SK-N-SH (cell line): ENCODE data around the gene DMD. TPM values are rescaled to one million over a fixed set of nuclear protein-coding genes. Genes with fewer than 3 reads are reported as not detected.

Experiments
- CTCF ChIA-PET: fragments of 300-600, 350-600 bp; formaldehyde crosslinking; extraction: SDS; loops from one replicate; lab custom pipeline; 2021; lab: Yijun Ruan, JAX
- POLR2A ChIA-PET: fragments of 350-600 bp; sonication (Branson Sonifier 250); formaldehyde crosslinking; extraction: SDS; loops from one replicate; lab custom pipeline; 2020; ENCODE audit warnings: antibody characterized with exemption, inconsistent platforms; lab: Yijun Ruan, JAX
- DNase-seq: peaks from one replicate; pipeline ENCODE4 v3.0.0; 2012
- H2AFZ ChIP-seq: fragments of 200-600 bp; sonication (generic); 2 replicates; pipeline ENCODE4 v1.8.1; 2016; ENCODE audit warnings: antibody characterized with exemption, mild to moderate bottlenecking, low read depth
- H3F3A ChIP-seq: fragments of 200-600 bp; sonication (generic); replicated peaks from 2 replicates; pipeline ENCODE3; 2016; ENCODE audit warnings: antibody characterized with exemption, mild to moderate bottlenecking; ENCODE audit not compliant: insufficient read depth
- H3K27ac ChIP-seq, 2 experiments: fragments of 200-500 bp in 1 of 2; fragments of 200-600 bp in 1 of 2; sonication (Bioruptor generic) in 1 of 2; sonication (generic), shearing (Covaris generic) in 1 of 2; 2 replicates each; pipeline versions ENCODE4 v1.5.1 to v1.6.1; 2014 to 2016; ENCODE audit warnings: low read depth in 2 of 2, inconsistent platforms in 1 of 2, low read length in 1 of 2, mild to moderate bottlenecking in 1 of 2, mixed read lengths in 1 of 2
- H3K27me3 ChIP-seq: fragments of 200-600 bp; sonication (generic), shearing (Covaris generic); 2 replicates; pipeline ENCODE4 v1.6.1; 2016; ENCODE audit warnings: mixed run types; ENCODE audit not compliant: insufficient read depth
- H3K36me3 ChIP-seq, 2 experiments: fragments of 200-500 bp in 1 of 2; fragments of 200-600 bp in 1 of 2; sonication (Bioruptor generic) in 1 of 2; sonication (generic) in 1 of 2; replicated peaks in 1 of 2; 2 replicates each; pipeline versions ENCODE3 to v1.5.1; 2014 to 2016; ENCODE audit warnings: low read length in 1 of 2, mild to moderate bottlenecking in 1 of 2; ENCODE audit not compliant: insufficient read depth in 2 of 2, control insufficient read depth in 1 of 2
- H3K4me1 ChIP-seq, 2 experiments: fragments of 200-500 bp in 1 of 2; fragments of 200-600 bp in 1 of 2; sonication (Bioruptor generic) in 1 of 2; sonication (generic), shearing (Covaris generic) in 1 of 2; 2 replicates each; pipeline versions ENCODE4 v1.5.1 to v1.6.1; 2014 to 2016; ENCODE audit warnings: low read depth in 1 of 2, low read length in 1 of 2, mixed run types in 1 of 2; ENCODE audit not compliant: insufficient read depth in 2 of 2, control insufficient read depth in 1 of 2
- H3K4me2 ChIP-seq: fragments of 200-600 bp; sonication (generic), shearing (Covaris generic); 2 replicates; pipeline ENCODE4 v1.6.1; 2017; ENCODE audit warnings: mixed run types
- H3K4me3 ChIP-seq, 2 experiments: fragments of 200-500 bp in 1 of 2; fragments of 200-600 bp in 1 of 2; sonication (Bioruptor generic) in 1 of 2; sonication (generic), shearing (Covaris generic) in 1 of 2; 2 replicates each; pipeline versions ENCODE4 v1.5.1 to v1.8.1; 2014 to 2016; ENCODE audit warnings: low read depth in 2 of 2, inconsistent platforms in 1 of 2, low read length in 1 of 2, mild to moderate bottlenecking in 1 of 2, mixed read lengths in 1 of 2, moderate library complexity in 1 of 2
- H3K79me2 ChIP-seq: fragments of 200-600 bp; sonication (generic); 2 replicates; pipeline ENCODE4 v1.8.1; 2017; ENCODE audit warnings: mild to moderate bottlenecking; ENCODE audit not compliant: insufficient read depth
- H3K9ac ChIP-seq: fragments of 200-600 bp; sonication (generic); 2 replicates; pipeline ENCODE4 v1.6.1; 2017; ENCODE audit warnings: mixed run types
- H3K9me2 ChIP-seq: fragments of 200-600 bp; sonication (generic); 2 replicates; pipeline ENCODE4 v1.6.1; 2017; ENCODE audit warnings: mixed run types
- H3K9me3 ChIP-seq: fragments of 200-600 bp; sonication (generic); 2 replicates; pipeline ENCODE4 v1.6.1; 2017; ENCODE audit warnings: mixed run types, mild to moderate bottlenecking, moderate library complexity
- H4K20me1 ChIP-seq: fragments of 200-600 bp; sonication (generic); 2 replicates; pipeline ENCODE4 v1.6.1; 2017; ENCODE audit warnings: mild to moderate bottlenecking, mixed run types; ENCODE audit not compliant: insufficient read depth
- CHD2 ChIP-seq: fragments of 150-350 bp; IDR thresholded peaks from 2 replicates; pipeline ENCODE4 v1.6.1; 2018; ENCODE audit warnings: low read length; ENCODE audit not compliant: partially characterized antibody
- ELF1 ChIP-seq: IDR thresholded peaks from 2 replicates; pipeline ENCODE4 v1.4.0; 2012
- EP300 ChIP-seq, 2 experiments: IDR thresholded peaks; 2 replicates each; pipeline versions ENCODE4 v1.4.0 to v1.6.1; 2012; ENCODE audit warnings: borderline replicate concordance in 1 of 2, low read depth in 1 of 2, low read length in 1 of 2
- EZH2phosphoT487 ChIP-seq: fragments of 200-600 bp; sonication (generic); IDR thresholded peaks from 2 replicates; pipeline ENCODE4 v1.6.1; 2017; ENCODE audit warnings: low read depth, mixed run types, mild to moderate bottlenecking, antibody characterized with exemption, moderate library complexity, borderline replicate concordance
- FOXJ3 ChIP-seq: sonication (generic); formaldehyde crosslinking; IDR thresholded peaks from 2 replicates; pipeline ENCODE4 v1.5.1; 2020; ENCODE audit warnings: mild to moderate bottlenecking, missing genetic modification reagents
- FOXM1 ChIP-seq: IDR thresholded peaks from 2 replicates; pipeline ENCODE4 v1.4.0; 2012; ENCODE audit warnings: low read depth, mild to moderate bottlenecking
- GABPA ChIP-seq: IDR thresholded peaks from 2 replicates; pipeline ENCODE4 v1.4.0; 2012; ENCODE audit warnings: low read depth, mild to moderate bottlenecking
- JUND ChIP-seq: IDR thresholded peaks from 2 replicates; pipeline ENCODE4 v1.4.0; 2012
- MEF2A ChIP-seq: IDR thresholded peaks from 2 replicates; pipeline ENCODE4 v1.4.0; 2012; ENCODE audit warnings: low read depth, borderline replicate concordance
- MXI1 ChIP-seq: IDR thresholded peaks from 2 replicates; pipeline ENCODE4 v1.6.1; 2012; ENCODE audit warnings: mild to moderate bottlenecking, low read depth, low read length, improper control_type of control experiment
- RCOR1 ChIP-seq: fragments of 150-350 bp; IDR thresholded peaks from 2 replicates; pipeline ENCODE4 v1.6.1; 2017; ENCODE audit warnings: antibody characterized with exemption, low read length
- REST ChIP-seq: IDR thresholded peaks from 2 replicates; pipeline ENCODE4 v1.6.1; 2012; ENCODE audit warnings: mild to moderate bottlenecking, low read depth, low read length, moderate library complexity
- SMC3 ChIP-seq: IDR thresholded peaks from 2 replicates; pipeline ENCODE4 v1.6.1; 2012; ENCODE audit warnings: low read depth, low read length, improper control_type of control experiment
- TAF1 ChIP-seq: IDR thresholded peaks from 2 replicates; pipeline ENCODE4 v1.6.1; 2012; ENCODE audit warnings: low read depth, mild to moderate bottlenecking, low read length, moderate library complexity, borderline replicate concordance
- USF2 ChIP-seq: fragments of 150-350 bp; IDR thresholded peaks from 2 replicates; pipeline ENCODE4 v1.6.1; 2017; ENCODE audit warnings: antibody characterized with exemption, low read length, low read depth, borderline replicate concordance
- YY1 ChIP-seq: IDR thresholded peaks from 2 replicates; pipeline ENCODE4 v1.4.0; 2012; ENCODE audit warnings: low read depth, mild to moderate bottlenecking
- WGBS: methylation state at CpG from one replicate; pipeline ENCODE4 v1.1.6; 2017; ENCODE audit warnings: low lambda C conversion rate; 5-methylcytosine and 5-hydroxymethylcytosine counted together
- polyA plus RNA-seq, 3 experiments: library from polyadenylated mRNA; depleted of rRNA; stranded (reverse); fragments of >200 nt; gene quantifications; 2 replicates each; pipeline ENCODE4 v1.2.3, GENCODE V29; 2012
- TF ChIP-seq, protein P1 (sequence below): IDR thresholded peaks from 2 replicates; pipeline ENCODE4; 2012
- TF ChIP-seq, protein P2 (sequence below): IDR thresholded peaks from 2 replicates; pipeline ENCODE4 v1.4.0; 2012; ENCODE audit warnings: low read depth, borderline replicate concordance
- TF ChIP-seq, protein P3 (sequence below): fragments of 150-350 bp; IDR thresholded peaks from 2 replicates; pipeline ENCODE4 v1.6.1; 2016; ENCODE audit warnings: mild to moderate bottlenecking, low read depth, low read length

Gene DMD
- polyA plus RNA-seq, 1 of the 3 experiments (the other 2 are of a cell fraction), result 3.9 TPM

DNA sequence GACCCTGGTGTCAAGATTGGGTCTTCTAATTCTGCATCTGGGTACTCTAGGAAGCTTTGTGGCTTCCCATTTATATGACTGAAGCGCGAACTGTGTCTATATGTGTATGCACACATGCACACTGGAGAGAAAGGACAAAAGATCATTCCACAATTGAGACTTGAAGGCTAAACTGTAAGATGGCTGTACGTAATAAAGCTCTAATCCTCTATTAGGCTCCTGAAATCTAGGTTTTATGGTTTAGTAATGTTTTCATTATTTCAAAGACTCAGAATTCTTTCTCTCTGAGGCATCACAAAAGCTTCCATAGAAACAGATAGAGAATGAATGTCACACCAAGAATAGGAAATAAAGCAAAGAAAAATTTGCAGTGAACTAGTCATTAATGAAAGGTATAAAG lies 1818.8 kb downstream of the DMD start (continued):
- TF ChIP-seq JUND (no peak), EP300 (IDR thresholded peaks at IDR 0.05; ENCODE audit: borderline replicate concordance in 1 of 2, low read depth in 1 of 2, low read length in 1 of 2) (no peak), RCOR1 (no peak), MEF2A (no peak)

DNA sequence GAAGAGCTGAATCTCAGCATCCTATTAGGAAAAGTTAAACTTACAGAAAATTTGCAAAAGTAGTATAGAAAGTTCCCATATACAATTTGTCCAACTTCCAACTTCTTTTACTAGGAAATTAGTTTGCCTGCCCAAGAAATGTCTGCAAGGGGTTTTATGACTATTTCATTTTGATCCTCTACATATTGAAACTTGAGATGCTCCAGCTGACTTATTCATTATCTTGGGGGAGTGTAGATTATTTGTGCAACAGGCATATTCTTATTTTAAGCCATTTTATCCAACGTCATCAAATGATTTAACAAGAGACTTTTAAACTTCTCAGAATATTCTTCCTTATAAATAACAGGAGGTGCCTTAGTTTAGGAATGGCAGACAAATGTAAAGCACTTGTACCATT lies 1822.4 kb downstream of the DMD start:
- H3K27ac ChIP-seq, result no peak overlapping the region
- no peak for DNase-seq
- no peak overlapping the region for H3K4me3 ChIP-seq
- no peak overlapping the region for H3K4me2 ChIP-seq
- no peaks in the 10 kb centered on the region for H4K20me1 ChIP-seq
- no peaks in the 10 kb centered on the region for H3K9me3 ChIP-seq
- 19% methylated on average over 1 of the region's 1 CpG for WGBS
- POLR2A ChIA-PET, result no interaction called here
- H2AFZ ChIP-seq, result no peak overlapping the region
- H3K4me1 ChIP-seq, result no peaks in the 10 kb centered on the region
- H3F3A ChIP-seq, result no peaks in the 10 kb centered on the region
- CTCF ChIA-PET, result no interaction called here
- no peak overlapping the region for H3K9ac ChIP-seq
- no peaks in the 10 kb centered on the region for H3K9me2 ChIP-seq
- TF ChIP-seq FOXJ3 (CRISPR knock-in tag) (no peak), JUND (no peak), RCOR1 (no peak), TAF1 (no peak), GABPA (no peak), ELF1 (no peak), EP300 (IDR thresholded peaks at IDR 0.05; ENCODE audit: borderline replicate concordance in 1 of 2, low read depth in 1 of 2, low read length in 1 of 2) (no peak), USF2 (no peak), MEF2A (no peak), CHD2 (no peak), MXI1 (no peak), FOXM1 (no peak), YY1 (no peak)
- TF ChIP-seq, protein P1, sequence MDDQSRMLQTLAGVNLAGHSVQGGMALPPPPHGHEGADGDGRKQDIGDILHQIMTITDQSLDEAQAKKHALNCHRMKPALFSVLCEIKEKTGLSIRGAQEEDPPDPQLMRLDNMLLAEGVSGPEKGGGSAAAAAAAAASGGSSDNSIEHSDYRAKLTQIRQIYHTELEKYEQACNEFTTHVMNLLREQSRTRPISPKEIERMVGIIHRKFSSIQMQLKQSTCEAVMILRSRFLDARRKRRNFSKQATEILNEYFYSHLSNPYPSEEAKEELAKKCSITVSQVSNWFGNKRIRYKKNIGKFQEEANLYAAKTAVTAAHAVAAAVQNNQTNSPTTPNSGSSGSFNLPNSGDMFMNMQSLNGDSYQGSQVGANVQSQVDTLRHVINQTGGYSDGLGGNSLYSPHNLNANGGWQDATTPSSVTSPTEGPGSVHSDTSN, result no peak
- no peaks in the 10 kb centered on the region for H3K79me2 ChIP-seq
- no peaks in the 10 kb centered on the region for H3K36me3 ChIP-seq
- H3K27me3 ChIP-seq, result no peaks in the 10 kb centered on the region

GRCh38 chrX:31384471-31384870 lies 1826.9 kb downstream of the DMD start:
- Histone ChIP-seq H3K4me1 (no peaks in the 10 kb centered on the region), H4K20me1 (no peaks in the 10 kb centered on the region), H3K9me2 (no peaks in the 10 kb centered on the region), H3K36me3 (no peaks in the 10 kb centered on the region), H3K4me2 (no peak overlapping the region), H3K9me3 (no peaks in the 10 kb centered on the region), H3F3A (no peaks in the 10 kb centered on the region), H3K27ac (no peak overlapping the region), H3K4me3 (no peak overlapping the region), H2AFZ (no peak overlapping the region), H3K27me3 (no peaks in the 10 kb centered on the region), H3K79me2 (no peaks in the 10 kb centered on the region), H3K9ac (no peak overlapping the region)
- ChIA-PET CTCF (no interaction called here), POLR2A (no interaction called here)
- TF ChIP-seq EZH2phosphoT487 (no peak), SMC3 (no peak), REST (no peak)
- TF ChIP-seq, protein P2, sequence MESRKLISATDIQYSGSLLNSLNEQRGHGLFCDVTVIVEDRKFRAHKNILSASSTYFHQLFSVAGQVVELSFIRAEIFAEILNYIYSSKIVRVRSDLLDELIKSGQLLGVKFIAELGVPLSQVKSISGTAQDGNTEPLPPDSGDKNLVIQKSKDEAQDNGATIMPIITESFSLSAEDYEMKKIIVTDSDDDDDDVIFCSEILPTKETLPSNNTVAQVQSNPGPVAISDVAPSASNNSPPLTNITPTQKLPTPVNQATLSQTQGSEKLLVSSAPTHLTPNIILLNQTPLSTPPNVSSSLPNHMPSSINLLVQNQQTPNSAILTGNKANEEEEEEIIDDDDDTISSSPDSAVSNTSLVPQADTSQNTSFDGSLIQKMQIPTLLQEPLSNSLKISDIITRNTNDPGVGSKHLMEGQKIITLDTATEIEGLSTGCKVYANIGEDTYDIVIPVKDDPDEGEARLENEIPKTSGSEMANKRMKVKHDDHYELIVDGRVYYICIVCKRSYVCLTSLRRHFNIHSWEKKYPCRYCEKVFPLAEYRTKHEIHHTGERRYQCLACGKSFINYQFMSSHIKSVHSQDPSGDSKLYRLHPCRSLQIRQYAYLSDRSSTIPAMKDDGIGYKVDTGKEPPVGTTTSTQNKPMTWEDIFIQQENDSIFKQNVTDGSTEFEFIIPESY, result no peak
- TF ChIP-seq, protein P3, sequence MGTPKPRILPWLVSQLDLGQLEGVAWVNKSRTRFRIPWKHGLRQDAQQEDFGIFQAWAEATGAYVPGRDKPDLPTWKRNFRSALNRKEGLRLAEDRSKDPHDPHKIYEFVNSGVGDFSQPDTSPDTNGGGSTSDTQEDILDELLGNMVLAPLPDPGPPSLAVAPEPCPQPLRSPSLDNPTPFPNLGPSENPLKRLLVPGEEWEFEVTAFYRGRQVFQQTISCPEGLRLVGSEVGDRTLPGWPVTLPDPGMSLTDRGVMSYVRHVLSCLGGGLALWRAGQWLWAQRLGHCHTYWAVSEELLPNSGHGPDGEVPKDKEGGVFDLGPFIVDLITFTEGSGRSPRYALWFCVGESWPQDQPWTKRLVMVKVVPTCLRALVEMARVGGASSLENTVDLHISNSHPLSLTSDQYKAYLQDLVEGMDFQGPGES, result no peak
- DNase-seq, result no peak
- 42% methylated on average over 1 of the region's 1 CpG for WGBS
